Endometrium (tissue), 2 donors: Measurements from ENCODE around the gene ADK.

Source experiments
- FAIRE-seq: peaks from 2 replicates; lab custom pipeline; 2012; peaks lifted over from hg19 to GRCh38; lab: Jason Lieb, UNC
- donor health status: control.
- donor health status: control.

Gene ADK

GRCh38 chr10:74746813-74747212 lies 595.8 kb downstream of the ADK start:
- no peak for FAIRE-seq

DNA sequence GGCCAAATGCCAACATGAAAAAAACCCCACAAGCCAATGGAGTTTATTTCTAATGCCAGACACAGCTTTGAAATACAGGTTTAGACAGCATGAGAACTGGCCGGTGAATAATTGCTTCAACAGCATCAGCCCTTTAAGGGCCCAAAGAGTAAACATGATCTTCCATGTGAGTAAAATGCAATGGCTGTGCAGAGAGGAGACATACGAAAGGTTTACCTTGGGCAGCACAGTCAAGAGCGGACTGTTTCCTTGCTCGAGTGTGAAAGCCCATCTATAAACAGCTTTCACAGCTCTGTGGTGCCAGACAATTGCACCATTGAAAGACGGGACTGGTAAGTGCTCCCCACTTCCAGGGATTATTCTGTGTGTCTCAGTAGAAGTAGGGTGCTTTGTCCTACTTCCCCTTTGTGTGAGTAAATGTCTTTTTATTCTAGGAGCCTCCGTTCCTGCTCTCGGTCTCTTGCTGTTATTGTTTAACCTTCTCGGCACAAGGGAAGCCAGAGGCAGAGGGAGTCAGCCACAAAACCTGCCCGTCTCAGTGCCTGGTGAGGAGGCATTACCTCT lies 597.5 kb downstream of the ADK start:
- FAIRE-seq = no peak

DNA sequence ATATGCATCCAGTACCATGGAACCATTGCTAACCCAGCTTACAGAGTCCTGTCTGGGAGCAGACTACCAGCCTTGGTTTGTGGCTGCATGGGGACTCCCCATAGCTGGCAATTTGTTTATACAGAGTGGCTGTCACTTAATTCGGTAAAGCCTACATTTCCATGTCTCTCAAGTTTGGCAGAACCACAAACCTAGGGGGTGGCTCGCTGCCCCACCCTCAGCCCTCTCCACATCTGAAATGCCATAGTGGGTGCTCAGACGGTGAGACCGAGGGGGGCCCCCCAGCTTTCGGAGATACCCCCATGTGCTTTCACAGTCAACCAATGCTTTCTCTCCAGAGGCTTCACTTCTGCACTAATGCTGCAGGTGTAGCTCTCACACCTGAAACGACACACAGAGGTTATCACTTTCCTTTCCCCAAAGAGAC lies 599.8 kb downstream of the ADK start:
- FAIRE-seq = no peak

GRCh38 chr10:74752371-74753040 lies 601.5 kb downstream of the ADK start:
- FAIRE-seq = no peak

- FAIRE-seq = peak; percentile 70
Measured at GRCh38 chr10:74753442-74754211, 602.6 kb downstream of the ADK start.

- no peak for FAIRE-seq
Measured at GRCh38 chr10:74754381-74754821, 603.4 kb downstream of the ADK start.

GRCh38 chr10:74755273-74755672 lies 604.3 kb downstream of the ADK start:
- FAIRE-seq = no peak
